ENCODE results near the gene KAT6B.

DNA sequence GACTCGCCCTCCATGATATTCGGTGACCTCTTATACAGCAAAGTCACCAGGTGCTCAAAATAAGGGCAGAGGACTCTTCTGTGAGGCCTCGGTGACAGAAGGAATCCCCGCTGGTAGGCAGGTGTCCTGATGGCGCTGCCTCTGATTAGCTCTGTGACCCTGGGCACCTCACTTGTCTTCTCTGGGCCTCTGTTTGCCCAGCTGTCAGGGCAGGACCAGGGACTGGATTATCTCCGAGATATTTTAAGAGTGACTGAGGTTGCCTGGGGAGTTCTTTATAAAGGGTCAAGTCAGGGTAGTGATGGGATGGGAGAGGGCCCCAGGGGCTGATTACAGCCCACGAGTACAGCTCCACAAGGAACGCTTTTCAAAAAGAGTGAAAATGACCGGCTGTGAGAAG is 214.2 kb downstream of the KAT6B start:
- no peak for TF ChIP-seq POLR2AphosphoS5 (IDR thresholded peaks at IDR 0.05)
- TF ChIP-seq, protein P1, sequence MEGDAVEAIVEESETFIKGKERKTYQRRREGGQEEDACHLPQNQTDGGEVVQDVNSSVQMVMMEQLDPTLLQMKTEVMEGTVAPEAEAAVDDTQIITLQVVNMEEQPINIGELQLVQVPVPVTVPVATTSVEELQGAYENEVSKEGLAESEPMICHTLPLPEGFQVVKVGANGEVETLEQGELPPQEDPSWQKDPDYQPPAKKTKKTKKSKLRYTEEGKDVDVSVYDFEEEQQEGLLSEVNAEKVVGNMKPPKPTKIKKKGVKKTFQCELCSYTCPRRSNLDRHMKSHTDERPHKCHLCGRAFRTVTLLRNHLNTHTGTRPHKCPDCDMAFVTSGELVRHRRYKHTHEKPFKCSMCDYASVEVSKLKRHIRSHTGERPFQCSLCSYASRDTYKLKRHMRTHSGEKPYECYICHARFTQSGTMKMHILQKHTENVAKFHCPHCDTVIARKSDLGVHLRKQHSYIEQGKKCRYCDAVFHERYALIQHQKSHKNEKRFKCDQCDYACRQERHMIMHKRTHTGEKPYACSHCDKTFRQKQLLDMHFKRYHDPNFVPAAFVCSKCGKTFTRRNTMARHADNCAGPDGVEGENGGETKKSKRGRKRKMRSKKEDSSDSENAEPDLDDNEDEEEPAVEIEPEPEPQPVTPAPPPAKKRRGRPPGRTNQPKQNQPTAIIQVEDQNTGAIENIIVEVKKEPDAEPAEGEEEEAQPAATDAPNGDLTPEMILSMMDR (IDR thresholded peaks at IDR 0.05) = no peak
- no peak for TF ChIP-seq EP300 (IDR thresholded peaks at IDR 0.05)
